Right cardiac atrium (tissue), 5 donors: Measurements from ENCODE around the gene CHCHD6. TPM values are rescaled to one million over a fixed set of nuclear protein-coding genes. Genes with fewer than 3 reads are reported as not detected.
A peak's percentile ranks its signal among the peaks of the same experiment; 100 is the strongest.

Experiments used
- ATAC-seq, 2 donors: fragments of 200-7000 bp; cut with Tn5 transposase; one replicate each; pipeline versions ENCODE4 v1.8.0 to v1.9.1; 2020; ENCODE audit warnings: moderate library complexity in 2 of 2, mild to moderate bottlenecking in 1 of 2
- DNase-seq, 3 donors: peaks; one replicate each; pipeline ENCODE4 v3.0.0-alpha.2; 2020
- H3K27ac ChIP-seq: one replicate; pipeline ENCODE4 v1.5.1; 2013; ENCODE audit warnings: mild to moderate bottlenecking, low read length, control low read depth, moderate library complexity
- H3K27me3 ChIP-seq: one replicate; pipeline ENCODE4 v1.6.1; 2013; ENCODE audit not compliant: control insufficient read depth, insufficient read depth
- H3K4me1 ChIP-seq: one replicate; pipeline ENCODE4 v1.6.1; 2013; ENCODE audit warnings: low read length; ENCODE audit not compliant: control insufficient read depth, insufficient read depth
- H3K4me3 ChIP-seq: one replicate; pipeline ENCODE4 v1.5.1; 2013; ENCODE audit warnings: low read length, control low read depth
- H3K9me3 ChIP-seq: one replicate; pipeline ENCODE4 v1.6.1; 2013; ENCODE audit warnings: low read length; ENCODE audit not compliant: control insufficient read depth
- WGBS: extraction: QIAGEN DNeasy Blood & Tissue Kit; methylation state at CpG from one replicate; pipeline ENCODE4 v1.1.7; 2013; 5-methylcytosine and 5-hydroxymethylcytosine counted together
- intact Hi-C, 4 donors: fragments of 100-400 bp; cut with DNase I; formaldehyde crosslinking; loops; one replicate each; pipeline versions ENCODE4 v1.11.0 to v1.14.0; 2022 to 2023
- polyA plus RNA-seq: library from polyadenylated mRNA; stranded (reverse); fragments of 200-250 nt; gene quantifications from one replicate; pipeline ENCODE4 v1.2.3, GENCODE V29; 2013
- total RNA-seq, 4 donors: library from RNA; stranded (reverse); fragmentation: NEBNext Ultra II Directional; extraction: Animal tissue kit (Norgen Biotek cat#: 25700); gene quantifications; one replicate each; pipeline ENCODE4 v1.2.1, GENCODE V29; 2021
- donor health status: healthy with polysubstance abuse.
- donor health status: DM: no; HTN: yes; CAD: no.
- donor health status: DM: no; HTN: no; CAD: no.
- donor health status: DM: no; HTN: yes; CAD: no; lungs with severe emphysema.
- donor health status: DM: yes; HTN: yes; CAD: no.

The CHCHD6 gene
- total and polyA plus RNA-seq, 5 donors = 7.1 to 10.5 (median 9.3) TPM

GRCh38 chr3:126835472-126836219 lies 131.6 kb downstream of the CHCHD6 start:
- no peak for DNase-seq
- ATAC-seq = no peak
- Histone ChIP-seq H3K4me1 (no peaks in the 10 kb centered on the region), H3K9me3 (no peaks in the 10 kb centered on the region), H3K27ac (no peak overlapping the region), H3K27me3 (no peaks in the 10 kb centered on the region), H3K4me3 (no peak overlapping the region)
- intact Hi-C loops = no loop called here
- WGBS = 83% methylated on average over 9 of the region's 9 CpGs

- Histone ChIP-seq H3K4me1 (no peaks in the 10 kb centered on the region), H3K9me3 (no peaks in the 10 kb centered on the region), H3K27ac (no peak overlapping the region), H3K4me3 (no peak overlapping the region), H3K27me3 (no peaks in the 10 kb centered on the region)
- no peak for DNase-seq
- no peak for ATAC-seq
- intact Hi-C loops = no loop called here
- WGBS = 93% methylated on average over 10 of the region's 10 CpGs
Observed at GRCh38 chr3:126836220-126836860, 132.3 kb downstream of the CHCHD6 start.

- DNase-seq (no peak), ATAC-seq (no peak)
- Histone ChIP-seq H3K27ac (no peak overlapping the region), H3K27me3 (no peaks in the 10 kb centered on the region), H3K9me3 (no peaks in the 10 kb centered on the region), H3K4me3 (no peak overlapping the region), H3K4me1 (no peaks in the 10 kb centered on the region)
- intact Hi-C loops = no loop called here
- 89% methylated on average over 4 of the region's 4 CpGs for WGBS
Observed at GRCh38 chr3:126837773-126838172, 133.7 kb downstream of the CHCHD6 start.

- Histone ChIP-seq H3K27ac (no peak overlapping the region), H3K4me3 (no peak overlapping the region), H3K4me1 (peaks cover 5% of the 10 kb centered on the region), H3K9me3 (no peaks in the 10 kb centered on the region), H3K27me3 (no peaks in the 10 kb centered on the region)
- DNase-seq (no peak), ATAC-seq (no peak)
- WGBS = 85% methylated on average over 2 of the region's 2 CpGs
- intact Hi-C loops = no loop called here
Observed at GRCh38 chr3:126845920-126846715, 142.1 kb downstream of the CHCHD6 start.

- intact Hi-C loops = no loop called here
- Histone ChIP-seq H3K27ac (no peak overlapping the region), H3K27me3 (no peaks in the 10 kb centered on the region), H3K9me3 (no peaks in the 10 kb centered on the region), H3K4me1 (peaks cover 5% of the 10 kb centered on the region), H3K4me3 (no peak overlapping the region)
- DNase-seq = no peak
- ATAC-seq = no peak
- 96% methylated on average over 3 of the region's 3 CpGs for WGBS
Observed at GRCh38 chr3:126847061-126847460, 143.0 kb downstream of the CHCHD6 start.

- intact Hi-C loops = no loop called here
- Histone ChIP-seq H3K27ac (no peak overlapping the region), H3K9me3 (no peaks in the 10 kb centered on the region), H3K27me3 (no peaks in the 10 kb centered on the region), H3K4me1 (peaks cover 5% of the 10 kb centered on the region), H3K4me3 (no peak overlapping the region)
- 84% methylated on average over 6 of the region's 6 CpGs for WGBS
- ATAC-seq (no peak), DNase-seq (no peak)
Observed at GRCh38 chr3:126848991-126849390, 145.0 kb downstream of the CHCHD6 start.

GRCh38 chr3:126849768-126850167 lies 145.7 kb downstream of the CHCHD6 start:
- 85% methylated on average over 6 of the region's 6 CpGs for WGBS
- DNase-seq = no peak
- Histone ChIP-seq H3K27me3 (no peaks in the 10 kb centered on the region), H3K4me3 (no peak overlapping the region), H3K27ac (no peak overlapping the region), H3K4me1 (peaks cover 5% of the 10 kb centered on the region), H3K9me3 (no peaks in the 10 kb centered on the region)
- intact Hi-C loops = no loop called here
- peak; percentile 38 to 85 for ATAC-seq

- ATAC-seq = peak; percentile 82 to 89
- peaks cover 5% of the 10 kb centered on the region for H3K4me1 ChIP-seq
- no peaks in the 10 kb centered on the region for H3K27me3 ChIP-seq
- no peak overlapping the region for H3K4me3 ChIP-seq
- DNase-seq = peak in 2 of 3 donors; percentile 61 to 67
- peak overlapping the region; percentile 63 for H3K27ac ChIP-seq
- intact Hi-C loops = no loop called here
- 55% methylated on average over 10 of the region's 10 CpGs for WGBS
- no peaks in the 10 kb centered on the region for H3K9me3 ChIP-seq
Observed at GRCh38 chr3:126850370-126851085, 146.5 kb downstream of the CHCHD6 start.

GRCh38 chr3:126851382-126851781 lies 147.3 kb downstream of the CHCHD6 start:
- no peak for ATAC-seq
- 95% methylated on average over 6 of the region's 6 CpGs for WGBS
- intact Hi-C loops = no loop called here

GRCh38 chr3:126851934-126852333 lies 147.9 kb downstream of the CHCHD6 start:
- Histone ChIP-seq H3K9me3 (no peaks in the 10 kb centered on the region), H3K4me3 (no peak overlapping the region), H3K27ac (no peak overlapping the region), H3K27me3 (no peaks in the 10 kb centered on the region), H3K4me1 (peaks cover 5% of the 10 kb centered on the region)
- ATAC-seq = no peak
- WGBS = 97% methylated on average over 6 of the region's 6 CpGs
- intact Hi-C loops = no loop called here
- DNase-seq = no peak

More at GRCh38 chr3:126851382-126851781, 147.3 kb downstream of the CHCHD6 start:
- Histone ChIP-seq H3K9me3 (no peaks in the 10 kb centered on the region), H3K27me3 (no peaks in the 10 kb centered on the region), H3K4me1 (peaks cover 5% of the 10 kb centered on the region), H3K27ac (no peak overlapping the region), H3K4me3 (no peak overlapping the region)
- no peak for DNase-seq
